Stimulated activated CD4-positive, alpha-beta T cell treated with anti-CD3 and anti-CD28 coated beads, Interleukin-12 subunit alpha, Interleukin-12 subunit beta, amount 100 ng/mL, for 48 hours (primary cell): ENCODE data around the gene MED12.

Experiments used
- DNase-seq, 3 donors: peaks; one replicate each; pipeline ENCODE4 v3.0.0-alpha.2; 2020; ENCODE audit warnings: low read depth in 2 of 3, low spot score in 1 of 3

Gene MED12

DNA sequence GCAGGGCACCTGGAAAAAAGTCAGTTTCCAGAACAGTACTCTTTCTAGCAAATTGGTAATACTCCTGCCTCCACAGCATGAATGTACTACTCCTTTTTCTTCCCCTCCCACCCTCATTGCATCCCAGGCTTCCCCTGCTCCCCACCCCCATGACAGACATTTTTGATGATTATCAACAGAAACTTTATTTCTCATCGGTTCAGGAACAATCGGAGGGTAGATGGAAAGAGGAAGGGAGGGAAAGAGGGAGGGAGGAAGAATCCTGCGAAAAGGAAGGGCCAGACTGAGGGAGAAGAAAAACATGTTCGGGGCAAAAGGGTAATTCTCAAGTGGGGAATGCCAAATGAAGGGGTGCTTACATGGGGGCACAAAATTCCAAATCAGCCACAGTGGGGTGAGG lies 11.2 kb upstream of the MED12 start:
- DNase-seq: no peak

DNA sequence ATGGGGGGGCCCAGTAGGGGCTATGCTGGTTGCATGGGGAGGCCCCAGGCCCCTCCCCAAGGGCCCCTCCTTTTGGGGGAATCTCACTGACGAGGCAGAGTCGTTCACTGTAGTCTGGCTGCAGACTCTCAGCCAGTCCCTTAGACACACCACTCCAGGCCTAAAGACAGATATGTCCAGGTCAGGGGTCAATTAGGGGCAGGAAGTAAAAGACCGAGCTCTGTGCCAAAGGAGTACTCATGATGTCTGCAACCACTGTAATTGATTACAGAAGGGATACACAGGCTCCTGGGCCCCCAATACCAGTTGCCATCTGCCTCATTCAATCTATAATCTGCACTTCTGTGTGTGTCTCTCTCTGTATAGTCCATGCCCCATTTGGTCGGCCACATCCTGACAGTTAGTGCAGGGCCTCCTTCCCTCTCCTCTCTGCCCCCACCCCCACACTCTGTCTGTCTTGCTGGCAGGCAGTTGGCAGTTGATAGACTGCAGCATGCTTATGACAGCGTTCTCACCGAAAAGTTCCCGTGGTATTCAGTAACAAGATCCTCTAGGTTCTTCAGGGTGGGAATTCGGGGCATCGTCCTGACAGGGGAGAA lies 10.5 kb upstream of the MED12 start:
- DNase-seq: no peak

GRCh38 chrX:71109051-71109450 lies 9.3 kb upstream of the MED12 start:
- DNase-seq: no peak

GRCh38 chrX:71111141-71111843 lies 7.1 kb upstream of the MED12 start, which contains the start of gene IL2RG:
Gene IL2RG, minus strand, starts transcription at chrX:71111577. Its CDS starts 38 bp downstream, at chrX:71111539.
- DNase-seq: peak; percentile 55 to 82 (median 57)

- no peak for DNase-seq
These were observed 6.4 kb upstream of the MED12 start for GRCh38 chrX:71111921-71112431.

DNA sequence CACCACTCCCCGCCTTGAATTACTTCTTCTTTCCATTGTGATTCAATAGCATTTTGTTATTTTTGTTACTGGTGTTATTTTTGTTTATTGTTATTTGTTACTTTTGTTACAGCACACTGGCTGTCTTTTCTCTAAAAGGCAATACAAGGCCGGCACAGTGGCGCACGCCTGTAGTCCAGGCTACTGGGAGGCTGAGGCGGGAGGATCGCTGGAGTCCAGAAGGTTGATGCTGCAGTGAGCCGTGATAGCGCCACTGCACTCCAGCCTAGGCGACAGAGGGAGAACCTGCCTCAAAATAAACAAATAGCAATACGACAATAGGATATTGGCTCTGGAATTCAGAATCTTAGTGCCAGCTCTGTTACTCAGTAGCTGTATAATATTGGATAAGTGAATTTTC lies 1.0 kb upstream of the MED12 start:
- no peak for DNase-seq

GRCh38 chrX:71118985-71119535 lies 664 bp downstream of the MED12 start:
- DNase-seq: no peak

DNA sequence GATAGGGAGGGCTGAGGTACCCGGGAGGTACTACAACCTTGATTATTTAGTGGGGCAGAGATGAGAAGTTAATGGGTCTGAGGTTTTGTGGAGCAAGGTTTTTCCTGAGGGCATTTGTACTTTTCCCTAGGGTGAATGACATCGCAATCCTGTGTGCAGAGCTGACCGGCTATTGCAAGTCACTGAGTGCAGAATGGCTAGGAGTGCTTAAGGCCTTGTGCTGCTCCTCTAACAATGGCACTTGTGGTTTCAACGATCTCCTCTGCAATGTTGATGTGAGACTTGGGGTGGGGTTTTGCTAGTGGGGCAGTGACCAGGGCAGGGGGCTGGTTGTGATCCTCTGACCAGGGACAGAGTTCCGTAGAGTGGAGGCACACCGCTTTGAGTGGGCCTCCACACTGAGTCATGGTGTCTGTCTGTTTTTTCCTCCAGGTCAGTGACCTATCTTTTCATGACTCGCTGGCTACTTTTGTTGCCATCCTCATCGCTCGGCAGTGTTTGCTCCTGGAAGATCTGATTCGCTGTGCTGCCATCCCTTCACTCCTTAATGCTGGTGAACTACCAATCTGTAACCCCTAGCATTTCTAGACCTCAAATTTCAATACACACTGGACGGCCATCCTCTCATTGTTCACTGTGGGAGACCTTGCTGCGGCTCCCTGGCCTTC lies 9.9 kb downstream of the MED12 start:
- DNase-seq: no peak

DNA sequence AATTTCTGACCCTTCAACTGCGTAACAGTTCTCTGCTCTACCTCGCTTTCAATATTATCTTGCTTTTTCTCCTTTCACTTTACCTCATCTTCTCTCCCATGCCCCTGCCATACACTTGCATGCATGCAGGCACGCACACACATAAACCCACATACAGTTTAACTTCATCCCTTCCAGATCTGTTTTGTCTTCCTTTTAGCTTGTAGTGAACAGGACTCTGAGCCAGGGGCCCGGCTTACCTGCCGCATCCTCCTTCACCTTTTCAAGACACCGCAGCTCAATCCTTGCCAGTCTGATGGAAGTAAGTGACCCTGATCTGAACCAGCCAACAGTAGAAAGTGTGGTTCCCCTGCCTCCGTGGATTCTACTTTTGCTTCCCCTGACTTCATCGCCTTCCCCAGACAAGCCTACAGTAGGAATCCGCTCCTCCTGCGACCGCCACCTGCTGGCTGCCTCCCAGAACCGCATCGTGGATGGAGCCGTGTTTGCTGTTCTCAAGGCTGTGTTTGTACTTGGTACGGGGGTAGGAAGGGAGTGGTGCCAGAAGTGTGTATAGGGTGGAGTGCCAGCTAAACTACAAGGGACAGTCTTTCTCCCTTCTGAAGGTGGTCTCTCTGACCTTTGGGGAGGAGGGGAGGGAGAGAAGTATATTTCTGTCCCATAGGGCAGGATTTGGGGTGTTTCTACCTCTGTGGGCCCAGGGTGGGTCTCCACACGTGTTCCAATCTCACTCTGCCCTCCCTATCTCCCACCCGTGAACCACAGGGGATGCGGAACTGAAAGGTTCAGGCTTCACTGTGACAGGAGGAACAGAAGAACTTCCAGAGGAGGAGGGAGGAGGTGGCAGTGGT lies 10.7 kb downstream of the MED12 start:
- peak; percentile 60 to 79 (median 61) for DNase-seq

- no peak for DNase-seq
These were observed 13.1 kb downstream of the MED12 start for GRCh38 chrX:71131510-71131909.

DNA sequence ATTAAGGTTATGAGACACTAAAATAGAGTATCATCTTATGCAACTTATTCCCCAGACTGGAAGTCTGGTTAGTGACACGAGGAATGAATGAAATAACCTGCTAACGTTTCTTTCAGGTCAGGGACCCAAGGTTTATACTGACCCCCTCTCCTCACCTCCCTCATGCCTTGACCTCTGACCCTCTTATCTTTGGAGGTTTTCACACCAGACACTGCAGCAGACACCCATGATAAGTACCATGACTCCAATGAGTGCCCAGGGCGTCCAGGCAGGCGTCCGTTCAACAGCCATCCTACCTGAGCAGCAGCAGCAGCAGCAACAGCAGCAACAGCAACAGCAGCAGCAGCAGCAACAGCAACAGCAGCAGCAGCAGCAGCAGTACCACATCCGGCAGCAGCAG lies 22.0 kb downstream of the MED12 start:
- DNase-seq: no peak

- DNase-seq: no peak
These were observed 25.1 kb downstream of the MED12 start for GRCh38 chrX:71143508-71143907.

- DNase-seq: no peak
These were observed 26.3 kb downstream of the MED12 start, which contains the start of gene NLGN3 for GRCh38 chrX:71144651-71145050. Gene NLGN3, plus strand, starts transcription at chrX:71144841. Its CDS starts 2,909 bp downstream, at chrX:71147750.

DNA sequence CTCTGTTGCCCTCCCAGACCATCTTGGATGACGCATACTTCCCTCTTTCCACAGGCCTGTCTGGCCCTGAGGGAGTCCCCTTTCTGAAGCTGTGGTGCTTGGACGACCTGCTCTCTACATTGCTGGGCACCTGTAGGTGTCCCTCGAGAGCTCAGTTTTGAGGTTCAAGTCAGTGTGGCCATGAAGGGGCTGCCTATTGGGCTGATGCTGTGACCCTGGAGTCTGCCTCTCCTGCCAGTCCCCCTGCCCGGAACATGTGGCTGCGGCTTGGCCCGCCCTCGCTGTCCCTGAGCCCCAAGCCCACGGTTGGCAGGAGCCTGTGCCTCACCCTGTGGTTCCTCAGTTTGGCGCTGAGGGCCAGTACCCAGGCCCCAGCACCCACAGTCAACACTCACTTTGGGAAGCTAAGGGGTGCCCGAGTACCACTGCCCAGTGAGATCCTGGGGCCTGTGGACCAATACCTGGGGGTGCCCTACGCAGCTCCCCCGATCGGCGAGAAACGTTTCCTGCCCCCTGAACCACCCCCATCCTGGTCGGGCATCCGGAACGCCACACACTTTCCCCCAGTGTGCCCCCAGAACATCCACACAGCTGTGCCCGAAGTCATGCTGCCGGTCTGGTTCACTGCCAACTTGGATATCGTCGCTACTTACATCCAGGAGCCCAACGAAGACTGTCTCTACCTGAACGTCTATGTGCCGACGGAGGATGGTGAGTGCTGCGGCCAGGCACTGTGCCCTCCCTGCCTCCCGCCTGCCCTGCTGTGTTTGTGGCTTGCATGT lies 29.3 kb downstream of the MED12 start:
- DNase-seq: no peak

DNA sequence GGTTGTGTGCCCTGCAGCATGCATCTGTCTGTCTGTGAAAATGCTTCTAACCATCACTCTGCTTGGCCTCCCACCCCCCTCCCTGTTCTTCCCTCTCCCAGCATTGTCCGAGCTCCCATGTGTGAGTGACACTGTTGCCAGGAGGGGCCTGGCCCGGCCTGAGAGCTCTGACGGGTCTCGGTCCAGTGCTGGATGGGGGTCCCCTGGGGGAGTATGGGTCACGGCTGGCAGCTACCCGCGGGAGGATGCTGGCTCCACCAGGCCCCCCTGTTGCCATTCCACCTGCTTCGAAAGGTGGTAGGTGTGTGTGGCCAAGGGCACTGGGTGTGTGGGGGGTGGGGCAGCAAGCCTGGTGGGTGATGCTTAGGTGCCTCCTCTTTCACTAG lies 29.9 kb downstream of the MED12 start:
- no peak for DNase-seq

- no peak for DNase-seq
These were observed 33.0 kb downstream of the MED12 start for GRCh38 chrX:71151366-71151765.

DNA sequence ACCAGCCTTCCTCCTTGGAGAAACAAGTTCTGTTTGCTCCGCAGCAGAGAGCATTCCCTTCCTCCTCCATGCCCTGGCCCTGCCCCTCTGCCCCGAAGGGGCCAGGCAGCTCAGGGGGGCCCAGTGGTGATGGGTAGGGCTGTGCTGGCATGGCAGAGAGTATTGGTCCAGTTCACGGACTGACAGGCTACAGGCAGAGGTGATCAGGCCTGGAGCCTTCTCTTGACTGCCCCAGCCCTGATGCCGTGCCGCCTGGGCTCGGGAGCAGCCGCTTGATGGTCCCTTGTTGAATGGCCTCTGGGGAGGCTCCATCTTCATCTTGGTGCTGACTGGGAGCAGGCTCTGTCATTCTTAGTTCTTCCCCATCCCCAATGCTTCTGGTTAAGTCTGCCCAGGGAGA lies 35.8 kb downstream of the MED12 start:
- no peak for DNase-seq

DNA sequence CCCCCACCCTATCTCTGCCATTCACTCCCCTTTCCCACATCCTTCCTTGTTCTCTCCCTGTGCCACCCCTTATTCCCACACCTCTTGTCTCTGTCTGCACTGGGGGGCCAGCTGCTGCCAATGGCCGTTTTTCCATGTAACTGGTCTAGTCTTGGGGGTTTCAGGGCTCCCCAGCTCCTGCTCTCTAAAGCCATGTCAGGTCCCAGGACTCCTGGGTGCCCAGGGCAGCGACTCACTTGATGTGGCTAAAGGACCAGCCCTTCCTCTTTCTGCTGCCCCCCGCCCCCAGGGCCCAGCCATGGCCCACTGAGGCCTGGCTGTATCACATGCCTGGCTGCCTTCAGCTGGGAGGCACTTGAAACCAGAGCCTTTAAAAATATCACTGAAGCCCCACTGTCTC lies 36.2 kb downstream of the MED12 start:
- no peak for DNase-seq

- no peak for DNase-seq
These were observed 40.2 kb downstream of the MED12 start for GRCh38 chrX:71158603-71159002.

- no peak for DNase-seq
These were observed 40.9 kb downstream of the MED12 start for GRCh38 chrX:71159335-71159734.
